HepG2 (cell line): Measurements from ENCODE around the gene ME3. TPM values are rescaled to one million over a fixed set of nuclear protein-coding genes. Genes with fewer than 3 reads are reported as not detected.
"Not testable (repeated sequence)": the region's sequence is repeated elsewhere in the genome, so short reads cannot be mapped to it uniquely, and the experiment has no call there.

Experiments
- ATAC-seq: fragments of 200-7000 bp; cut with Tn5 transposase; 3 replicates; pipeline ENCODE4 v1.9.1; 2020; ENCODE audit warnings: mild to moderate bottlenecking, moderate library complexity
- BruUV-seq: library from RNA; stranded (reverse); fragments of 400-500 nt; replicated peaks from 2 replicates; lab custom pipeline; 2021; lab: Mats Ljungman, UMichigan
- CTCF ChIA-PET: fragments of 300-600 bp; formaldehyde crosslinking; extraction: SDS; loops from one replicate; lab custom pipeline; 2021; ENCODE audit warnings: low total read pairs, inconsistent platforms, low intra/inter-chr PET ratio; lab: Yijun Ruan, JAX
- POLR2A ChIA-PET: fragments of 350-600 bp; sonication (Branson Sonifier 250); formaldehyde crosslinking; loops from one replicate; lab custom pipeline; 2020; ENCODE audit warnings: antibody characterized with exemption, inconsistent platforms; lab: Yijun Ruan, JAX
- DNase-seq: peaks from one replicate; pipeline ENCODE4 v3.0.0-alpha.2; 2015; ENCODE audit warnings: low spot score
- FAIRE-seq: peaks from 3 replicates; lab custom pipeline; 2011; peaks lifted over from hg19 to GRCh38; lab: Jason Lieb, UNC
- H2AFZ ChIP-seq: one replicate; pipeline ENCODE4 v1.6.1; 2011; ENCODE audit warnings: low read length, inconsistent platforms
- H3K27ac ChIP-seq: fragments of 300-600 bp; 3 replicates; pipeline ENCODE4 v1.8.0; 2011; ENCODE audit warnings: mixed run types, mild to moderate bottlenecking, mixed read lengths, low read length, inconsistent platforms; ENCODE audit not compliant: insufficient read depth; ENCODE audit errors: extremely low read length
- H3K27me3 ChIP-seq, 2 experiments: fragments of 200-600 bp in 1 of 2; 2 replicates in 1 of 2; 3 replicates in 1 of 2; pipeline versions ENCODE4 v1.6.0 to v1.8.0; 2011; ENCODE audit warnings: low read length in 2 of 2, mild to moderate bottlenecking in 2 of 2, moderate library complexity in 2 of 2, inconsistent platforms in 1 of 2; ENCODE audit not compliant: insufficient read depth in 2 of 2, control insufficient read depth in 1 of 2
- H3K36me3 ChIP-seq, 2 experiments: fragments of 200-600 bp in 1 of 2; replicated peaks in 1 of 2; 2 replicates in 1 of 2; 3 replicates in 1 of 2; pipeline versions ENCODE4 v1.5.1 to v1.8.0; 2011; ENCODE audit warnings: low read length in 2 of 2, inconsistent platforms in 1 of 2; ENCODE audit not compliant: insufficient read depth in 2 of 2, control insufficient read depth in 1 of 2
- H3K4me1 ChIP-seq: 2 replicates; pipeline ENCODE4 v1.5.1; 2012; ENCODE audit warnings: low read length, inconsistent platforms; ENCODE audit not compliant: insufficient read depth
- H3K4me2 ChIP-seq: 2 replicates; pipeline ENCODE4 v1.6.0; 2011; ENCODE audit warnings: low read depth, low read length, inconsistent platforms
- H3K4me3 ChIP-seq, 3 experiments: fragments of 200-600 bp in 1 of 3; sonication (generic), shearing (Covaris generic) in 1 of 3; replicated peaks in 1 of 3; 2 replicates each; pipeline ENCODE4 v1.5.1; 2011 to 2016; ENCODE audit warnings: low read length in 3 of 3, inconsistent platforms in 2 of 3, low read depth in 2 of 3, mild to moderate bottlenecking in 2 of 3, control low read depth in 1 of 3, mixed read lengths in 1 of 3; ENCODE audit not compliant: insufficient read depth in 1 of 3
- H3K79me2 ChIP-seq: one replicate; pipeline ENCODE4 v1.6.1; 2011; ENCODE audit warnings: low read length, inconsistent platforms; ENCODE audit not compliant: insufficient read depth
- H3K9ac ChIP-seq: 2 replicates; pipeline ENCODE4 v1.6.0; 2011; ENCODE audit warnings: mild to moderate bottlenecking, low read depth, low read length, inconsistent platforms; ENCODE audit not compliant: insufficient read depth
- H3K9me3 ChIP-seq: 2 replicates; pipeline ENCODE4 v1.5.1; 2012; ENCODE audit warnings: mild to moderate bottlenecking, low read length
- H4K20me1 ChIP-seq: 2 replicates; pipeline ENCODE4 v1.6.0; 2011; ENCODE audit warnings: inconsistent platforms, mild to moderate bottlenecking, low read length, moderate library complexity; ENCODE audit not compliant: insufficient read depth
- CBX2 ChIP-seq, 2 experiments: fragments of 200-600 bp in 1 of 2; sonication (generic); formaldehyde crosslinking in 1 of 2; IDR thresholded peaks; 2 replicates each; pipeline versions ENCODE4 v1.7.0 to v1.8.1; 2018 to 2022; ENCODE audit warnings: low read depth in 2 of 2, low read length in 1 of 2, mild to moderate bottlenecking in 1 of 2, missing genetic modification reagents in 1 of 2
- WGBS: methylation state at CpG from one replicate; pipeline ENCODE4 v1.1.6; 2017; ENCODE audit warnings: low lambda C conversion rate; 5-methylcytosine and 5-hydroxymethylcytosine counted together
- in situ Hi-C: cut with HindIII; loops from 2 replicates; pipeline ENCODE4 v1.10.0; 2017; ENCODE audit warnings: low pct_unique_long_range_greater_than_20kb; ENCODE audit not compliant: extremely low pct_ligation_motif_present
- intact Hi-C: fragments of 100-400 bp; cut with micrococcal nuclease; formaldehyde crosslinking; loops from one replicate; pipeline ENCODE4 v1.10.0; 2022; ENCODE audit not compliant: unreplicated experiment
- polyA plus RNA-seq, 8 experiments: library from polyadenylated mRNA; depleted of rRNA in 3 of 8; stranded (reverse) in 7 of 8; unstranded in 1 of 8; fragments of >200 nt; fragmentation: Illumina TruSeq in 4 of 8; extraction: Trizol in 4 of 8; gene quantifications; 2 replicates each; pipeline versions ENCODE4 v1.2.1 to v1.2.3, GENCODE V29; 2011 to 2016; ENCODE audit warnings: low read depth in 4 of 8, missing spikeins in 1 of 8, mixed read lengths in 1 of 8; ENCODE audit not compliant: insufficient read depth in 1 of 8
- total RNA-seq, 5 experiments: library from RNA; depleted of rRNA; stranded (reverse); fragments of >200 nt; fragmentation: Illumina TruSeq; extraction: Trizol; gene quantifications; 2 replicates each; pipeline ENCODE4 v1.2.3, GENCODE V29; 2016; ENCODE audit warnings: low read depth in 1 of 5

The ME3 gene
- total and polyA plus RNA-seq, 2 of the 13 experiments (the other 11 are each of a cell fraction or from before 2014, with no cell fraction given), result not detected

DNA sequence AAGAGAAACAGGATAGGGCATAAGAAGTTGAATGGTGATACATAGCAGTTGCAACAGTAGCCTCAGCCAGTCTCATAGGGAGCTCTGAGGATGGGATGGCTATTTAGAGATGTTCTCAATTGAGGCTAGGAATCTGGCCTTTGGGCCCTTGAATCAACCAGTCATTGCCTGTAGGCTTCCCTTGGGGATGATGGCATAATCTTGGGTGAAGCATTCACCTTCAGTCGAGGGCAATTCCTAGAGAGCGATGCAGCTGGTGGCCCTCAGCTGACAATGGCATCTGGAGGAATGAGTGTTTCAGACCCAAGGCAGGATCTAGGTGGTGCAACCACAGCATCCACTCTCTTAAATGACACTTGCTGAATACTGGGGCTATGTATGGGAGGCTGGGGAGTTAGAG, 236.7 kb downstream of the ME3 start:
- Histone ChIP-seq H3K36me3 (no peaks in the 10 kb centered on the region), H3K4me1 (no peaks in the 10 kb centered on the region)
- no peak for ATAC-seq
- no CpG with 5 or more reads among the region's 2 CpGs for WGBS
- TF ChIP-seq CBX2 (IDR thresholded peaks at IDR 0.05; ENCODE audit: low read depth, low read length) (no peak), CBX2 (CRISPR knock-in tag; IDR thresholded peaks at IDR 0.05; ENCODE audit: low read depth) (no peak)
- TF ChIP-seq, all 625 proteins: peak for 0
- no peaks in the 10 kb centered on the region for H3K27me3 ChIP-seq
- no TSS peak for BruUV-seq
- no peak overlapping the region for H3K4me3 ChIP-seq
- CTCF ChIA-PET, result no interaction called here
- no peak for FAIRE-seq
- in situ Hi-C loops, result no loop called here
- no peaks in the 10 kb centered on the region for H3K79me2 ChIP-seq
- no peaks in the 10 kb centered on the region for H4K20me1 ChIP-seq
- no peak overlapping the region for H3K27ac ChIP-seq
- no peak for DNase-seq
- no peaks in the 10 kb centered on the region for H3K9me3 ChIP-seq
- intact Hi-C loops, result no loop called here
- H3K4me2 ChIP-seq, result no peak overlapping the region
- H3K9ac ChIP-seq, result no peak overlapping the region
- POLR2A ChIA-PET, result no interaction called here
- H2AFZ ChIP-seq, result no peak overlapping the region

GRCh38 chr11:86433361-86434095, 238.9 kb downstream of the ME3 start:
- DNase-seq, intact Hi-C loops, CTCF ChIA-PET, H3K4me2 ChIP-seq, H3K27ac ChIP-seq, POLR2A ChIA-PET, in situ Hi-C loops, H3K4me3 ChIP-seq, H3K36me3 ChIP-seq, H3K9me3 ChIP-seq, ATAC-seq, FAIRE-seq, BruUV-seq, H3K4me1 ChIP-seq, H4K20me1 ChIP-seq, H3K79me2 ChIP-seq, H3K9ac ChIP-seq, H3K27me3 ChIP-seq, H2AFZ ChIP-seq: not testable (repeated sequence)
- WGBS, result 61% methylated on average over 9 of the region's 38 CpGs
